Epithelial cell of proximal tubule (primary cell): ENCODE measurements around the gene MBD3L4. TPM values are rescaled to one million over a fixed set of nuclear protein-coding genes. Genes with fewer than 3 reads are reported as not detected.
"Not testable (repeated sequence)": the region's sequence is repeated elsewhere in the genome, so short reads cannot be mapped to it uniquely, and the experiment has no call there.

Source experiments
- DNase-seq: peaks from one replicate; pipeline ENCODE4 v3.0.0-alpha.2; 2011; ENCODE audit warnings: low read depth
- H3K4me3 ChIP-seq: 2 replicates; pipeline ENCODE4 v1.5.1; 2011; ENCODE audit warnings: low read depth, mild to moderate bottlenecking, low read length
- CTCF ChIP-seq: conservative IDR thresholded peaks from 2 replicates; pipeline ENCODE4 v1.5.1; 2012; ENCODE audit warnings: low read depth, mild to moderate bottlenecking, low read length
- total RNA-seq: library from RNA; depleted of rRNA; stranded (reverse); fragments of >200 nt; gene quantifications from 2 replicates; pipeline ENCODE4 v1.2.3, GENCODE V29; 2015

Gene MBD3L4
- total RNA-seq, 1 donor from 2014 or later: not detected

GRCh38 chr19:7069904-7070226, 29.9 kb upstream of the MBD3L4 start:
- H3K4me3 ChIP-seq: peak overlapping the region; percentile 74
- no peak for TF ChIP-seq CTCF
- no peak for DNase-seq

- peak; percentile 68 for DNase-seq
- TF ChIP-seq CTCF: no peak
Measured at GRCh38 chr19:7069042-7069903, 29.3 kb upstream of the MBD3L4 start, which contains the start of gene ZNF557. Gene ZNF557, plus strand, starts transcription at chr19:7069703. Its CDS starts 5,372 bp downstream, at chr19:7075075.

GRCh38 chr19:7068599-7068998, 28.6 kb upstream of the MBD3L4 start:
- DNase-seq: no peak
- peak overlapping the region; percentile 27 for H3K4me3 ChIP-seq
- no peak for TF ChIP-seq CTCF

More at GRCh38 chr19:7069042-7069903, 29.3 kb upstream of the MBD3L4 start, which contains the start of gene ZNF557:
- peak within 1 kb of the TSS; percentile 74 for H3K4me3 ChIP-seq

- H3K4me3 ChIP-seq: no peak overlapping the region
- no peak for TF ChIP-seq CTCF
- DNase-seq: no peak
Measured at GRCh38 chr19:7067716-7068115, 27.7 kb upstream of the MBD3L4 start.

GRCh38 chr19:7067122-7067521, 27.1 kb upstream of the MBD3L4 start:
- not testable (repeated sequence) for DNase-seq, H3K4me3 ChIP-seq
- TF ChIP-seq CTCF: peak; percentile 35

GRCh38 chr19:7063764-7064418, 23.9 kb upstream of the MBD3L4 start:
- no peak for DNase-seq
- H3K4me3 ChIP-seq: no peak overlapping the region
- no peak for TF ChIP-seq CTCF
